Natural killer cell (primary cell): Measurements from ENCODE around the gene LELP1. TPM values are rescaled to one million over a fixed set of nuclear protein-coding genes. Genes with fewer than 3 reads are reported as not detected.

ENCODE experiments used
- ATAC-seq, 3 donors: fragments of 150-1000 bp in 2 of 3; fragments of 200-7000 bp in 1 of 3; cut with Tn5 transposase; 1 replicate in 1 of 3; 2 replicates in 2 of 3; pipeline ENCODE4 v1.10.0; 2021; ENCODE audit warnings: mild to moderate bottlenecking in 2 of 3, moderate library complexity in 2 of 3
- DNase-seq, 2 donors: peaks; one replicate each; pipeline versions ENCODE4 v3.0.0 to v3.0.0-alpha.2; 2013 to 2021; ENCODE audit warnings: mixed read lengths in 1 of 2
- H3K27ac ChIP-seq: one replicate; pipeline ENCODE4 v1.5.1; 2013; ENCODE audit warnings: mild to moderate bottlenecking, low read length
- H3K27me3 ChIP-seq: one replicate; pipeline ENCODE4 v1.6.1; 2013; ENCODE audit warnings: low read length; ENCODE audit not compliant: control insufficient read depth, insufficient read depth
- H3K36me3 ChIP-seq: one replicate; pipeline ENCODE4 v1.6.1; 2013; ENCODE audit warnings: low read length; ENCODE audit not compliant: control insufficient read depth, insufficient read depth
- H3K4me1 ChIP-seq: one replicate; pipeline ENCODE4 v1.6.1; 2013; ENCODE audit warnings: low read length; ENCODE audit not compliant: control insufficient read depth, insufficient read depth
- H3K4me3 ChIP-seq: one replicate; pipeline ENCODE4 v1.5.1; 2013; ENCODE audit warnings: low read length
- H3K9me3 ChIP-seq: one replicate; pipeline ENCODE4 v1.6.1; 2013; ENCODE audit warnings: low read length; ENCODE audit not compliant: control insufficient read depth, insufficient read depth
- H3K27ac Mint-ChIP-seq, 2 donors: one replicate each; pipeline ENCODE4 v1.8.0; 2022; ENCODE audit warnings: mild to moderate bottlenecking in 2 of 2, mixed read lengths in 2 of 2, moderate library complexity in 1 of 2
- H3K27me3 Mint-ChIP-seq, 2 donors: one replicate each; pipeline ENCODE4 v1.8.0; 2022; ENCODE audit warnings: low read depth in 2 of 2, mixed read lengths in 2 of 2
- H3K36me3 Mint-ChIP-seq: one replicate; pipeline ENCODE4 v1.8.0; 2022; ENCODE audit warnings: mixed read lengths
- H3K4me1 Mint-ChIP-seq, 2 donors: one replicate each; pipeline ENCODE4 v1.8.0; 2022; ENCODE audit warnings: mixed read lengths in 2 of 2
- H3K4me3 Mint-ChIP-seq: one replicate; pipeline ENCODE4 v1.8.0; 2022; ENCODE audit warnings: mild to moderate bottlenecking, moderate library complexity, mixed read lengths
- H3K9me3 Mint-ChIP-seq, 2 donors: one replicate each; pipeline ENCODE4 v1.8.0; 2022; ENCODE audit warnings: mixed read lengths in 2 of 2
- WGBS: methylation state at CpG from one replicate; pipeline ENCODE4 v1.1.7; 2013; ENCODE audit warnings: missing lambda C conversion rate; ENCODE audit not compliant: insufficient coverage; 5-methylcytosine and 5-hydroxymethylcytosine counted together
- intact Hi-C: fragments of 100-400 bp; cut with micrococcal nuclease; formaldehyde crosslinking; loops from one replicate; pipeline ENCODE4 v1.14.2; 2022
- total RNA-seq, 4 donors: library from RNA; stranded (reverse); fragments of 120-200 nt in 1 of 4; gene quantifications; one replicate each; pipeline versions ENCODE4 v1.2.3 to v1.2.4, GENCODE V29; 2013 to 2022
- TF ChIP-seq, protein P1 (sequence below): fragments of 200-600 bp; IDR thresholded peaks from one replicate; pipeline ENCODE4 v1.8.0; 2022; ENCODE audit warnings: antibody characterized with exemption

LELP1 gene
- total RNA-seq, 3 donors from 2014 or later (not counting 1 experiment from before 2014, with no cell fraction given): not detected

GRCh38 chr1:153251562-153251961, 48.3 kb downstream of the LELP1 start:
- DNase-seq (no peak), ATAC-seq (no peak)
- Mint-ChIP-seq H3K9me3 (no peaks in the 10 kb centered on the region), H3K4me3 (no peak overlapping the region), H3K27ac (no peak overlapping the region), H3K4me1 (no peaks in the 10 kb centered on the region), H3K36me3 (no peaks in the 10 kb centered on the region), H3K27me3 (peaks cover 15 to 22% of the 10 kb centered on the region in 2 donors)
- H3K9me3 ChIP-seq: no peaks in the 10 kb centered on the region
- no peaks in the 10 kb centered on the region for H3K4me1 ChIP-seq
- no peaks in the 10 kb centered on the region for H3K36me3 ChIP-seq
- H3K4me3 ChIP-seq: no peak overlapping the region
- no peak overlapping the region for H3K27ac ChIP-seq
- intact Hi-C loops: no loop called here
- peaks cover 7% of the 10 kb centered on the region for H3K27me3 ChIP-seq
- TF ChIP-seq, protein P1, sequence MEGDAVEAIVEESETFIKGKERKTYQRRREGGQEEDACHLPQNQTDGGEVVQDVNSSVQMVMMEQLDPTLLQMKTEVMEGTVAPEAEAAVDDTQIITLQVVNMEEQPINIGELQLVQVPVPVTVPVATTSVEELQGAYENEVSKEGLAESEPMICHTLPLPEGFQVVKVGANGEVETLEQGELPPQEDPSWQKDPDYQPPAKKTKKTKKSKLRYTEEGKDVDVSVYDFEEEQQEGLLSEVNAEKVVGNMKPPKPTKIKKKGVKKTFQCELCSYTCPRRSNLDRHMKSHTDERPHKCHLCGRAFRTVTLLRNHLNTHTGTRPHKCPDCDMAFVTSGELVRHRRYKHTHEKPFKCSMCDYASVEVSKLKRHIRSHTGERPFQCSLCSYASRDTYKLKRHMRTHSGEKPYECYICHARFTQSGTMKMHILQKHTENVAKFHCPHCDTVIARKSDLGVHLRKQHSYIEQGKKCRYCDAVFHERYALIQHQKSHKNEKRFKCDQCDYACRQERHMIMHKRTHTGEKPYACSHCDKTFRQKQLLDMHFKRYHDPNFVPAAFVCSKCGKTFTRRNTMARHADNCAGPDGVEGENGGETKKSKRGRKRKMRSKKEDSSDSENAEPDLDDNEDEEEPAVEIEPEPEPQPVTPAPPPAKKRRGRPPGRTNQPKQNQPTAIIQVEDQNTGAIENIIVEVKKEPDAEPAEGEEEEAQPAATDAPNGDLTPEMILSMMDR: no peak
- 82% methylated on average over 3 of the region's 3 CpGs for WGBS

DNA sequence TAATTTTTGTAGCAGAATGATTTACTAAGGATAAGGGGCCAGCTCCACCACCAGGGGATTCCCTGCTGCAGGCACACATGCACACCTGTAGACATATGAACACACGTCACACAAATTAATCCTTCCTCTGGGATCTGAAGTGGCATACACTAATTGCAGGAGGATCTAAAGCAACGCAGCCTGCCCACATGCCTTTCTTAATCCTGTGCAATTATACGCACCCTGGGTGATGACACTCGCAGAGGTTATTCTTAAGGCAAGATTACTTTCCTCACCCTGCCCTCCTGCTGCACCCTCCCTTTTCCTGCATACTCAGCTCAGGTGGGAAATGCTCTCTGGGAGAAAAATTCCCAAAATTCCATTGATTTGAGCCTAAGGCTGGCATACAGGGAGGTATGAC, 48.8 kb downstream of the LELP1 start:
- intact Hi-C loops: no loop called here
- no peak overlapping the region for H3K4me3 Mint-ChIP-seq
- WGBS: 83% methylated on average over 4 of the region's 4 CpGs
- TF ChIP-seq, protein P1: no peak
- Histone ChIP-seq H3K27me3 (peaks cover 6% of the 10 kb centered on the region), H3K4me1 (no peaks in the 10 kb centered on the region), H3K4me3 (no peak overlapping the region), H3K27ac (no peak overlapping the region), H3K36me3 (no peaks in the 10 kb centered on the region), H3K9me3 (no peaks in the 10 kb centered on the region)
- DNase-seq (no peak), ATAC-seq (no peak)
- no peaks in the 10 kb centered on the region for H3K4me1 Mint-ChIP-seq
- no peaks in the 10 kb centered on the region for H3K36me3 Mint-ChIP-seq
- no peaks in the 10 kb centered on the region for H3K9me3 Mint-ChIP-seq
- H3K27ac Mint-ChIP-seq: no peak overlapping the region
- H3K27me3 Mint-ChIP-seq: peaks cover 15 to 22% of the 10 kb centered on the region in 2 donors

DNA sequence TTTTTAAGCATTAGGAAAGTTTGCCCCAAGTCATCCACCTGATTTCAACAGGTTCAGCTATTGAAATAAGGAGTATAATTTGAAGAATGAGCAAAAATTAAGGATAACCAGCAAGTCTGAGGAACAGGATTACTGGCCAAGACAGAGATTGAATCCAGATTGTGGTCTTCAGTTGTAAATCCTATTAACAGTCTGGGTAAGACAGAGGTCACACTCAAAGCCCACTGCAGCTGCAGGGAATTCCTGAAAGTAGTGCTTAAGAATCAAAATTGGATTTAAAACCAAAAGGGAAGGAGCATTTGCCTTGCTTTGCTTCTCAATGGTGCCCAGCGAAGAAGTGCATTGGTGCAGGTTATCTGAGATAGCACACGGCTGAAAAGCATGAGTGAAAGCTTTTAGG, 49.8 kb downstream of the LELP1 start:
- Histone ChIP-seq H3K27ac (no peak overlapping the region), H3K27me3 (no peaks in the 10 kb centered on the region), H3K36me3 (no peaks in the 10 kb centered on the region), H3K4me3 (no peak overlapping the region), H3K4me1 (no peaks in the 10 kb centered on the region), H3K9me3 (no peaks in the 10 kb centered on the region)
- H3K4me3 Mint-ChIP-seq: no peak overlapping the region
- no peak for ATAC-seq
- no peaks in the 10 kb centered on the region for H3K36me3 Mint-ChIP-seq
- TF ChIP-seq, protein P1: no peak
- no peak for DNase-seq
- 91% methylated on average over 2 of the region's 2 CpGs for WGBS
- no peaks in the 10 kb centered on the region for H3K4me1 Mint-ChIP-seq
- H3K27me3 Mint-ChIP-seq: peaks cover 13% of the 10 kb centered on the region in 2 donors
- H3K27ac Mint-ChIP-seq: no peak overlapping the region
- intact Hi-C loops: no loop called here
- H3K9me3 Mint-ChIP-seq: no peaks in the 10 kb centered on the region

DNA sequence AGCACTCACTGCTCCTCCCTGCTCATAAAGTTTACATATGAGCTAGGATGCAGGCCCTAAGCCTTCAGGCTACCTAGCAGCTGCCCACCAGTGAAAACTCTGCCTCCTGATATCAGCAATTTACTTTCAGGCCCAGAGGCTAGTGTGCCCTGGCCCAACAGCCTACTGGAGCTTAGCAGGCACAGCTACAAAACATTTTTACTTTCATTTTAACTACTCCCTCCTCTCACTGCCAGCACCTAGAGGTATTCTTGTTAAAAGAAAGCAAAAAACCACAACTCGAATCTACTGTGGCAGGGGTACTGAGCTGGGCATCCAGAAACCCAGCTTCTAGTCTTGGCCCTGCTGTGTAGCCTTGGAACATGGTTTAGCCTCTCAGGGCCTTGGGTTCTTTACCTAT, 50.5 kb downstream of the LELP1 start:
- TF ChIP-seq, protein P1: no peak
- no peak for DNase-seq
- Histone ChIP-seq H3K27me3 (no peaks in the 10 kb centered on the region), H3K4me1 (no peaks in the 10 kb centered on the region), H3K4me3 (no peak overlapping the region), H3K27ac (no peak overlapping the region), H3K9me3 (no peaks in the 10 kb centered on the region), H3K36me3 (no peaks in the 10 kb centered on the region)
- Mint-ChIP-seq H3K9me3 (no peaks in the 10 kb centered on the region), H3K4me3 (no peak overlapping the region), H3K36me3 (no peaks in the 10 kb centered on the region), H3K27ac (no peak overlapping the region), H3K4me1 (no peaks in the 10 kb centered on the region), H3K27me3 (peaks cover 14 to 15% of the 10 kb centered on the region in 2 donors)
- intact Hi-C loops: no loop called here
- ATAC-seq: no peak
- WGBS: 26% methylated on average over 1 of the region's 1 CpG
